Measurements from ENCODE around the gene FBXW10. TPM values are rescaled to one million over a fixed set of nuclear protein-coding genes. Genes with fewer than 3 reads are reported as not detected.
"Not testable (repeated sequence)": the region's sequence is repeated elsewhere in the genome, so short reads cannot be mapped to it uniquely, and the experiment has no call there.

The FBXW10 gene
- total RNA-seq, 1 donor from 2014 or later = under 0.01 TPM

- DNase-seq (ENCODE audit: low read depth, low spot score) = not testable (repeated sequence)
Observed at GRCh38 chr17:18753829-18754409, 10.1 kb downstream of the FBXW10 start.

- not testable (repeated sequence) for DNase-seq (ENCODE audit: low read depth, low spot score)
Observed at GRCh38 chr17:18755969-18756368, 12.1 kb downstream of the FBXW10 start.

GRCh38 chr17:18757368-18758044 is 13.7 kb downstream of the FBXW10 start:
- not testable (repeated sequence) for DNase-seq (ENCODE audit: low read depth, low spot score)

GRCh38 chr17:18758344-18758743 is 14.5 kb downstream of the FBXW10 start:
- DNase-seq (ENCODE audit: low read depth, low spot score) = not testable (repeated sequence)

GRCh38 chr17:18760221-18760620 is 16.4 kb downstream of the FBXW10 start:
- DNase-seq (ENCODE audit: low read depth, low spot score) = not testable (repeated sequence)

- not testable (repeated sequence) for DNase-seq (ENCODE audit: low read depth, low spot score)
Observed at GRCh38 chr17:18770572-18770971, 26.7 kb downstream of the FBXW10 start.

DNA sequence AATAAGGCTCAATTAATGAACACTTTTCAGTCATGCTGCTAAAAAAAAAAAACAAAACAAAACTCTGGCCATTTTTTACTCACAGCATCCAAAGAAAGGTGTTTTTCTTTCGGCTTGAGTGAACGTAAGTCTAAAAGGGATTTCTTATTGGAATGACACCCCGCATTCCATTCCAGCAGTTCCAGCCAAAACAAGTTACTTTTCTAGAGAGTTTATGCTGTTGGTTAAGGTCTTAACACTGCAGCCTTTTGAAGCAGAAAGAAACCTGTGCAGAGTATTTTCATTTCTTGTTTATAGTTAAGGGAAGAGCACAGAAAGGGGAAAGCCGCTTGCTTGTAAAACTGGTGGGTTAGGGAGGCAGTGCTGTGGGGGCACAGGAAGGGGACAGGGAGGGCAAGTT is 27.2 kb downstream of the FBXW10 start:
- DNase-seq (ENCODE audit: low read depth, low spot score) = not testable (repeated sequence)

DNA sequence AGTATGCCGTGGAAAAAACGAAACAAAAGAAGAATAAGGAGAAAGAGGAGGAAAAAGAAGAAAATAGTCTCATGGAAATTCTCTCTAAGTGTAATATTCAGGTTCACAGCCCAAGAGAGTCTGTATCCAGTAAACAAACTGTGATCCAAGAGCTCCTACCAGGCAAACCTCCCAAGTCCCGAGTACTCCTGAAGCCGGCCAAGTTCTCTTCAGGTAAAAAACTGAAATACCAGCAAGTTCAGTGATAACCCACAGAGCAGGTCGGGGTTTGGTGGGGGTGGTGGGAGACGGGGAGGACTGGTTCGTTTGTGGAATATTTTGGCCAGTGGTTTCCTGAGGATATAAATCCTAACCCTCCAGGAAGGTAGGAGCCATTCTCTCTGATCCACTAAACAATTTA is 28.6 kb downstream of the FBXW10 start:
- DNase-seq (ENCODE audit: low read depth, low spot score) = no peak

GRCh38 chr17:18780991-18781718 is 37.3 kb downstream of the FBXW10 start, which contains the start of gene TVP23B:
Gene TVP23B (plus strand): TSS chr17:18781183. CDS start chr17:18781294, 111 bp downstream.
- peak; percentile 75 for DNase-seq (ENCODE audit: low read depth, low spot score)

DNA sequence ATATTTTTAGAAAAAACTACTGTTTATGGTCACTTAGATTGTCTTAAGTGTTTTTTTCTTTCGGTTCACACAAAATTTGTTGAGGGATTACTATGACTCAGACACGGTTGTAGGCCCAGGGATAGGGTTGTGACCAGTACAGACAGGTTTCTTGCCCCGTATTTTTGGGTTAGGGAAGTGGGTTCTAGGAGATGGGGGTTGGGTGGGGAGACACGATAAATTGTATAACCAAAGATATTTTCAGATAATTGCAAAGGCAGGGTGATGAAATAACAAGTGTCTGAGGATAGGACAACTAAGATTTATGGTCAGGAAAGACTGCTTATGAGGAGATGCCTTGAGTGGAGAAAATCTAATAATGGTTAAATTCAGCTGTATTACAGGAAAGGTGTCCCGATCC is 38.0 kb downstream of the FBXW10 start:
- DNase-seq (ENCODE audit: low read depth, low spot score) = not testable (repeated sequence)

DNA sequence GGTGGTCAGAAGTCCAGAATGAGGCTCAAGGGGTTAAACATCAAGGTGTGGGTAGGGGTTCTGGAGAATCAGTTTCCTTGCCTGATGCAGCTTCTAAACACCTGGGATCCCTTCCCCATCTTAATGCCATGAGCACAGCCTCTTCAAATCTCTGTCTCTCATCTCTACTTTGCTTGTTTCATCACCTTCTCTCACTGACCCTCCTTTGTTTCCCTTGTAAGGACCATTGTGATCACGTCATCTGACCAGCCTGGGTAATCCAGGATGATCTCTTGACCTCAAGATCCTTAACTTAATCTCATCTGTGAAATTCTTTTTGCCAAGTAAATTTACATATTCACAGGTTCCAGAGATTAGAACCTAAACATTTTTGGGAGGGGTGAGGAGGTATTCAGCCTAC is 42.1 kb downstream of the FBXW10 start:
- not testable (repeated sequence) for DNase-seq (ENCODE audit: low read depth, low spot score)

DNA sequence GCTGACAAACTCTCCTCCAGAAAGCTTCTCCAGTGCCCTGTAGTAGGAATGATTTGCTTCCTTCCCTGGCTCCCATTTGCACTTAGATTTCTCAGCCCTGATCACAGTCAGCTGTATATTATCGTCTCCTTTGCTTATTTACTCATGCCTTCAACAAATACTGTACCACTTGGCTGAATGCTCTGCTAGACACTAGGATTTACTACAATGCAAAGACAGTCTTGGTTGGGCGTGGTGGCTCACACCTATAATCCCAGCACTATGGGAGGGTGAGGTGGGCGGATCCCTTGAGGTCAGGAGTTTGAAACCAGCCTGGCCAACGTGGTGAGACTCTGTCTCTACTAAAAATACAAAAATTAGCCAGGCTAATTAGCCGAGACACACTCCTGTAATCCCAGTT is 43.0 kb downstream of the FBXW10 start:
- not testable (repeated sequence) for DNase-seq (ENCODE audit: low read depth, low spot score)

DNA sequence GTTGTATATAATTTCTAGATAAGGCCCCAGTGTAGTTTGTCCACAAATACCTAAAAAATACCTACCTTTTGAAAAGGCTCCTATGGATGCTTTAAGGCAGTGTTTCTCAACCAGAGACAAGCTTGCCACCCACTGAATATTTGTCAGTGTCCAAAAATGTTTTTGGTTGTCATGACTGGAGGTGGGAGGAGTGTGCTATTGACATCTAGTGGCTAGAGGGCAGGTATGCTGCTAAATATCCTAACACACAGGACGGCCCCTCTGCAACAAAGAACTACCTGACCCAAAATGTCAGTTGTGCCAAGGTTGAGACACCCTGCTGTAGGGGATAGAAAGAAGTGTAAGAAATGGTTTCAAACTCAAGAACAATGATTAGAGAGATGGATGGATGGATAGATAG is 47.5 kb downstream of the FBXW10 start:
- DNase-seq (ENCODE audit: low read depth, low spot score) = not testable (repeated sequence)

DNA sequence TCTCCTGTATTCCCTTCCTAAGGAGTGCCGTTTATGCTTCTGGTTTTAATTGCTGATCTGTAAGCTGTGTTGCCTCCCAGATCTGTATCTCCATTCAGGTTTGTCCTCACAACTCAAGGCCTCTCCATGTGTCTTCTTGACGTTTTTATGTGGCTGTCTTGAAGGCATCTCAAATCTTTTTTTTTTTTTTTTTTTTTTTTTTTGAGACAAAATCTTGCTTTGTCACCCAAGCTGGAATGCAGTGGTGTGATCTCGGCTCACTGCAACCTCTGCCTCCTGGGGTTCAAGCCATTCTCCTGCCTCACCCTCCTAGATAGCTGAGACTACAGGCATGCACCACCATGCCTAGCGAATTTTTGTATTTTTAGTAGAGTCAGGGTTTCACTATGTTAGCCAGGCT is 51.0 kb downstream of the FBXW10 start:
- not testable (repeated sequence) for DNase-seq (ENCODE audit: low read depth, low spot score)

DNA sequence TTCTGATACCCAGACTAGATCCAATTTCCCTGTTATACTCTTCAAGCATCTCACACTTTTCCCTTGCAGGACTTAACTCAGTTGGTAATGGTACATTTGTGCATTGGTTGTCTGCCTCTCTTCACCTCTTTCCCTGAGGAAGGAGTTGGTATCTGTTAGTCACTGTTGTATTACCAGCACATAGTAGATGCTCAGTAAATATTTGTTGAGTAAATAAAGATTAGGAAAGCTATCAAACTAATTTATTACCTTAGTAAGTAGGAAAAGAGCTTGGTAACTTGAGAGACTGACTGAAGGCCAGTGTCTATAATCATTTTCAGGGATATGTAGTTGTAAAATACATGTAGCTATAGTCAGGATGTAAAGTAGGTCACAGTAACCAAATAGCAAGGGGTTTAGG is 53.0 kb downstream of the FBXW10 start:
- not testable (repeated sequence) for DNase-seq (ENCODE audit: low read depth, low spot score)

DNA sequence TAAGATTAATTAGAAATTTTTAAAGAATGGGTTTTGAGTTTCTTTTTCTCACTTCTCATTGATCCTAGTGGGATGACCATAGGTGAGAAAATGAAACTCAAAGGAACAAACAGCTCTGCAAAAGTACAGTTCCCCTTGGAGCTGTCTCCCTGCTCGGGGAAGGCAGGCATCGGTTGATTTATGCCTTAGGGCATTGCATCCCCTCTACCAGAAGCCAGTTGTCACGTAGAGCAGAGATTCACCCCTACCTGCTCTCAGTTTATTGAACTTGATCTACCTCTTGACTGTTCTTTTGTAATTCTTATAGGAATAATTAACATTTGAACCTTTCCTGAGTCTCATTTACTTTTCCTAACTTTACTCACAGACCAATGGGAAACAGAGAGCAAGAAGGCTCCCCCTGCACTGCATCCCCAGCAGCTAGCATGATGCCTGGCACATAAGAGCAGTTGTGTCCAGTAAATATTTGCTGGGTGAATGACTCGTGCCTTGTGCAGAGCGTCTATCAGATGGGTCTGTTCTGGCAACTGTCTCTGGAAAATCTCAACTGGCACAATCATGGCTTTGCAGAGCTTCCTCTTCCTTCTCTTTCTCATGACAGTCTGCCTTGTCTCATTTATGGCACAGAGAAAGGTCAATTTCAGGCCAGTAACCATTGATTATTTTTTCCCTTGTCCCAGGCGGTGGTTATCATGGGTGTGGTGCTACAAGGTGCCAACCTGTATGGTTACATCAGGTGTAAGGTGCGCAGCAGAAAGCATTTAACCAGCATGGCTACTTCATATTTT is 59.8 kb downstream of the FBXW10 start:
- not testable (repeated sequence) for DNase-seq (ENCODE audit: low read depth, low spot score)

- DNase-seq (ENCODE audit: low read depth, low spot score) = not testable (repeated sequence)
Observed at GRCh38 chr17:18815924-18816323, 72.1 kb downstream of the FBXW10 start.

DNA sequence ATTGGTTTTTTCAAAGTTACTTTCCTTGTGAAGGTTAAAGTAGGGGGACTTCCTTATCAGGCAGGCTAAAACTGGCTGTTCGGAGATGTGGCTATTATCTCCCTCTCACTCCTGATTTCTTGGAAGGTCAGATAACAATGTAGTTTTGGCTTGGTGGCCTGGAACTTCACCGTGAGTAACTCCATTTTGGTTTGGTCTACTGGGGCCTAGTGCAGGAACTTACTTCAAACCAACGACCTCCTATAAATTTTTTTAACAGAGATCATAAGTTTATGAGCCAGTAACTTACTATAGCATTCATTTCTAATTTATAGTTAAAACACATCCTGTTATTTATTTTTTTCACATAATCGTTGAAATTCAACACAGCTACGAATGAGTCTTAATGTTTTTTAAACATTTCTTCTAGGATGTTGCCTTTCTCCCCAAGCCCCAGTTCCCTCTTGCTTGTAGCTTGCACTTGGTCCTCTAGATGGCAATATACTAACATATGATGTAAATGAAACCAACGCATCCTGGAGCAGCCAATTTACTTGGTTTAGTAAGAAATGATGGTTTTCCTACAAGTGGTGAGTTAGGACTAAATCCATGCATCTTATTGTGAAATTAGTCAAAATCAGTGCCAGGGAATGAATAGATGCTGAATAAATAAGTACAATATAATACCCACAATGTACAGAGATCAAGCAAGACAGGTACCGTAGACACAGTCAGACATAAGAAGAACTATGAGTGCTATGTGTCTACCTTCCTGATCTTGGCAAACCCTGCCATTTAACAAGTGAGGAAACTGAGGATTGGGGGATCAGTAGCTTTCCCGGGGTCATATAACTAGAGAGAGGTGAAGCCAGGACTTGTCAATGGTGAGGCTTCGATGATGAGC is 72.9 kb downstream of the FBXW10 start:
- peak; percentile 33 for DNase-seq (ENCODE audit: low read depth, low spot score)

GRCh38 chr17:18821430-18821829 is 77.6 kb downstream of the FBXW10 start:
- DNase-seq (ENCODE audit: low read depth, low spot score) = not testable (repeated sequence)

- not testable (repeated sequence) for DNase-seq (ENCODE audit: low read depth, low spot score)
Observed at GRCh38 chr17:18827613-18828012, 83.8 kb downstream of the FBXW10 start.

All from pulmonary artery endothelial cell (primary cell).